HAP-1 (cell line): ENCODE results near the gene SLFNL1.
A peak's percentile ranks its signal among the peaks of the same experiment; 100 is the strongest.

Source experiments
- DNase-seq, 2 experiments: peaks; one replicate each; pipeline ENCODE4 v3.0.0-alpha.2; 2016 to 2020; ENCODE audit warnings: low spot score in 2 of 2
- H3K27me3 ChIP-seq: fragments of 250-450 bp; sonication (Bioruptor Pico); 2 replicates; pipeline ENCODE4 v1.5.1; 2020; ENCODE audit warnings: low read depth, mild to moderate bottlenecking, moderate library complexity
- H3K36me3 ChIP-seq: fragments of 250-450 bp; sonication (Bioruptor Pico); replicated peaks from 2 replicates; pipeline ENCODE4 v1.5.1; 2020; ENCODE audit warnings: mild to moderate bottlenecking
- H3K4me1 ChIP-seq: fragments of 250-450 bp; sonication (Bioruptor Pico); 2 replicates; pipeline ENCODE4 v1.5.1; 2020; ENCODE audit warnings: mild to moderate bottlenecking
- H3K4me3 ChIP-seq: fragments of 250-450 bp; sonication (Bioruptor Pico); 2 replicates; pipeline ENCODE4 v1.5.1; 2020; ENCODE audit warnings: mild to moderate bottlenecking, moderate library complexity
- H3K9me3 ChIP-seq: fragments of 250-450 bp; sonication (Bioruptor Pico); 2 replicates; pipeline ENCODE4 v1.5.1; 2020; ENCODE audit warnings: mild to moderate bottlenecking, moderate library complexity
- in situ Hi-C: fragments of 300-500 bp; cut with MboI; formaldehyde crosslinking; loops from 3 replicates; pipeline ENCODE4 v1.14.3; 2020; ENCODE audit warnings: low sequenced_read_pairs, inconsistent platforms, mixed read lengths

SLFNL1 gene

GRCh38 chr1:40979241-40980067, 42.1 kb downstream of the SLFNL1 start, which contains the start of gene CTPS1:
Gene CTPS1 (plus strand): TSS chr1:40979696. CDS start chr1:40983291, 3,595 bp downstream.
- H3K9me3 ChIP-seq: no peaks in the 10 kb centered on the region
- in situ Hi-C loops: no loop called here
- no peaks in the 10 kb centered on the region for H3K27me3 ChIP-seq
- peak; percentile 78 to 95 for DNase-seq
- H3K4me1 ChIP-seq: peaks cover 11% of the 10 kb centered on the region; the same call in 1 of the 2 replicates
- H3K4me3 ChIP-seq: peak within 1 kb of the TSS; percentile 91
- peaks cover 17% of the 10 kb centered on the region for H3K36me3 ChIP-seq

- H3K27me3 ChIP-seq: no peaks in the 10 kb centered on the region
- in situ Hi-C loops: no loop called here
- H3K4me3 ChIP-seq: peak overlapping the region; percentile 91
- peaks cover 11% of the 10 kb centered on the region; the same call in 1 of the 2 replicates for H3K4me1 ChIP-seq
- DNase-seq: no peak
- H3K9me3 ChIP-seq: no peaks in the 10 kb centered on the region
- H3K36me3 ChIP-seq: peaks cover 11% of the 10 kb centered on the region
Measured at GRCh38 chr1:40978886-40979240, 42.7 kb downstream of the SLFNL1 start.

- Histone ChIP-seq H3K4me1 (peaks cover 11% of the 10 kb centered on the region; the same call in 1 of the 2 replicates), H3K36me3 (peaks cover 1% of the 10 kb centered on the region), H3K27me3 (no peaks in the 10 kb centered on the region), H3K4me3 (no peak overlapping the region), H3K9me3 (no peaks in the 10 kb centered on the region)
- DNase-seq: no peak
- in situ Hi-C loops: no loop called here
Measured at GRCh38 chr1:40977716-40978115, 43.8 kb downstream of the SLFNL1 start.

- H3K36me3 ChIP-seq: no peaks in the 10 kb centered on the region
- DNase-seq: no peak
- in situ Hi-C loops: no loop called here
- no peaks in the 10 kb centered on the region for H3K27me3 ChIP-seq
- peaks cover 8% of the 10 kb centered on the region; the same call in 1 of the 2 replicates for H3K4me1 ChIP-seq
- no peak overlapping the region for H3K4me3 ChIP-seq
- no peaks in the 10 kb centered on the region for H3K9me3 ChIP-seq
Measured at GRCh38 chr1:40976952-40977690, 44.4 kb downstream of the SLFNL1 start.

- no peak for DNase-seq
- Histone ChIP-seq H3K4me1 (peaks cover 5% of the 10 kb centered on the region; the same call in 1 of the 2 replicates), H3K4me3 (no peak overlapping the region), H3K9me3 (no peaks in the 10 kb centered on the region), H3K27me3 (no peaks in the 10 kb centered on the region), H3K36me3 (no peaks in the 10 kb centered on the region)
- in situ Hi-C loops: no loop called here
Measured at GRCh38 chr1:40974945-40975344, 46.6 kb downstream of the SLFNL1 start.

- no peak overlapping the region for H3K4me3 ChIP-seq
- peaks cover 3% of the 10 kb centered on the region; the same call in 1 of the 2 replicates for H3K4me1 ChIP-seq
- H3K9me3 ChIP-seq: no peaks in the 10 kb centered on the region
- no peaks in the 10 kb centered on the region for H3K27me3 ChIP-seq
- in situ Hi-C loops: no loop called here
- no peaks in the 10 kb centered on the region for H3K36me3 ChIP-seq
- no peak for DNase-seq
Measured at GRCh38 chr1:40973912-40974311, 47.6 kb downstream of the SLFNL1 start.

GRCh38 chr1:40971966-40972365, 49.6 kb downstream of the SLFNL1 start:
- H3K27me3 ChIP-seq: no peaks in the 10 kb centered on the region
- no peak overlapping the region for H3K4me3 ChIP-seq
- no peaks in the 10 kb centered on the region for H3K36me3 ChIP-seq
- no peak for DNase-seq
- no peaks in the 10 kb centered on the region for H3K9me3 ChIP-seq
- no peaks in the 10 kb centered on the region for H3K4me1 ChIP-seq
- in situ Hi-C loops: no loop called here

GRCh38 chr1:40969445-40969844, 52.1 kb downstream of the SLFNL1 start:
- Histone ChIP-seq H3K9me3 (no peaks in the 10 kb centered on the region), H3K27me3 (no peaks in the 10 kb centered on the region), H3K4me1 (no peaks in the 10 kb centered on the region), H3K36me3 (no peaks in the 10 kb centered on the region), H3K4me3 (no peak overlapping the region)
- in situ Hi-C loops: no loop called here
- DNase-seq: no peak

GRCh38 chr1:40966417-40966816, 55.1 kb downstream of the SLFNL1 start:
- DNase-seq: no peak
- Histone ChIP-seq H3K4me1 (no peaks in the 10 kb centered on the region), H3K36me3 (no peaks in the 10 kb centered on the region), H3K4me3 (no peak overlapping the region), H3K27me3 (no peaks in the 10 kb centered on the region), H3K9me3 (no peaks in the 10 kb centered on the region)
- in situ Hi-C loops: no loop called here
